HepG2 (cell line): ENCODE results near the gene CHRNA3.

Experiments
- KMT2B ChIP-seq: IDR thresholded peaks from 2 replicates; pipeline ENCODE4 v1.6.1; 2016; ENCODE audit warnings: missing genetic modification reagents, missing compliant biosample characterization
- ZZZ3 ChIP-seq: sonication (generic); formaldehyde crosslinking; IDR thresholded peaks from 2 replicates; pipeline ENCODE4 v1.4.0; 2020; ENCODE audit warnings: missing genetic modification reagents, mild to moderate bottlenecking, borderline replicate concordance

DNA sequence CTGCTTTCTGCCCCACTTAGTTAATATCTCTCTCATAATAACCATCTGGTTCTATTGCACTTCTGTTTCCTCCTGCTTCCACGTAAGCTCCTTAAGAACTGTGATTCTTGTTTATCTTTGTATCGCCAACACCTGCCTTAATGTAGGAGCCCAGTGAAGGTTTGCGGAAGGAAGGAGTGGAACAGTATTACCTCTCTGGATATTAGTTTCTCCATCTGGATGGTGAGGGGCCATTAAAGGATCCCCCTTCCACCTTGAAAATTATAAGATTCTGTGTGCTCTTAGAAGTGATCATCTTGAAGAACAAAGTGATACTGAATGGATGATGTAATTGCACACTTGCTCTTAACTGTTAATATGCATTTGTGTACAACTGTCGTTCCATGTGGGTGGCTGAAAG, 53.3 kb downstream of the CHRNA3 start:
- TF ChIP-seq ZZZ3 (CRISPR knock-in tag), result no peak
- no peak for TF ChIP-seq KMT2B (CRISPR knock-in tag)
